ENCODE results near the gene ABLIM3.
A peak's percentile ranks its signal among the peaks of the same experiment; 100 is the strongest.

ABLIM3 gene

DNA sequence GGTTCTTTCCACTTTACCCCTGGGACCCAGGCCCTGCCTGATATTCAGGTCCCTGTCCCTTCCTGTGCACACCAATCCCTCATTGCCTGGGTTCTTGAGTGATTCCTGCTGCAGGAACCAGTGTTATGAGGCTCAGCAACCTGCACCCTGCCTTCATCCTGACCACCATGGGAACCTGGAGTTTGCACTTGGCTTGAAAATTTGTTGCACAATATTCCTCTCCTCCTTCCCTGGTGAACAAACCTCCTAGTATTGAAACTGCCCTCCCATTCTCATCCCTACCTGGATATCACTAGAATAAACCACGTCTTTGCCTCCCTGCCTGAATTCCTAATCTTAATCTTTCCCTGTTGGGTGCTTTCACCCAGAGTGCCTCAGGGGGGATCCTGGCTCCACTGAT lies 78.3 kb downstream of the ABLIM3 start:
- no peak for DNase-seq (ENCODE audit: low read depth in 2 of 2)

DNA sequence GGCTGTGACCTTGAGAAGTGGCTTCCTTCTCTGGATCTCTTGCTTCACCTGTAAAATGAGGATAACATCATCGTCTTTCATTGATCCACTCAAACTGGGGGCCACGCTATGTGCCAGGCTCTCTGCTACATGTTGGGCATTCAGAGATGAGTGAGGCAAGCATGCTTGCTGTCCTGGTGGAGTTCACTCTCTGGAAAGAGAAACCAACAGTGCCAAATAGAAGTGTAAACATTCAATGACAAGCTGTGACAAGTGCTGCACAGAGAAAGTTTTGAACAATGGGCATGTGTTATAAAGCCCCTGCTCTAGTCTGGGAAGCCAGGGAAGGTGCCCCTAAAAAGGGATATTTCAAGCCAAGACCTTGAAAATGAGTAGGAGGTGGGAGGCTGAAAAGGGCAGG lies 79.5 kb downstream of the ABLIM3 start:
- DNase-seq (ENCODE audit: low read depth in 2 of 2): no peak

DNA sequence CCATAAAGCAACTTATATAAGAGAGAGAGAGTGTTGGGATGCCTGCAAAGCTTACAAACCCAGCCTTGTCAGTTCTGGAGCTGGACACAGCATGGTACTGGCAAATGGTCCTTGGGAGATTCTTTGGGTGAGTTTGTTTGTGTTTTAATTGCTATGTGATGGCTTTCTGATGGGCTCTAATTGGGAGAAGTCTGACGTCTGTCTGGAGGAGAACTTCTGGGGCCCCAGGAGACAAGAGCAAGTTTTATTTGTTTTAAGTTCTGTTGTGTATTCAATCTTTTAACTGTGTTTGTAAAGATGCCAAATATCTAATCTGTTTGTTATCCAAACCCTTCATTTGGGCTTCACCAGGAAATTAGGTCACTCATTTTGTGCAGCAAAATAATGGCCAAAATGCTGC lies 80.0 kb downstream of the ABLIM3 start:
- DNase-seq (ENCODE audit: low read depth in 2 of 2): no peak

DNA sequence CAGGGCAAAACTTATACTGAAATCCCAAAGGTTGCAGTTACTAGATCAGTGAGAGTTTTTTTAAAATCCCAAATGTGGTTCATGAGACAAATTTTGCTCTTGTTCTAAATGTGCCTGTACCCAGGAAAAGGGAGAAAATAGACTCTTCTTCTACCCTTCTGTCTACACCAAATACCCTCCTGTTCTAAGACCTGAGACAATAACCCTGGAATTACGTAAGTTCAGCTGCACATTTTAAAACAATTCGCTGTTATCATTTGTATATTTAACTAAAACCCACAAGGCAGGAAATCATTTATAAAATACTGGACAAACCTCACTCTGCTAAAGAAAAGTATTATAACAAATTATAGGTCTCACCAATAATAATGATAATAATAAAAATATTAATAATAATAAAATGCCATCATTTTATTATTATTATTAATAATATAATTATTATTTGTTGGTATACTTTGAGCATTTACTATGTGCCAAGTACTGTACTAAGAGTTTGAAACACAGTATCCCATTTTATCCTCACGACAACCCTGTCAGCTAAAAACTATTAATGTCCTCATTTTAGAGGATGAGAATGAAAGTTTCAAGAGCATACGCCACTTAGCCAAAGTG lies 80.5 kb downstream of the ABLIM3 start:
- DNase-seq (ENCODE audit: low read depth in 2 of 2): no peak

DNA sequence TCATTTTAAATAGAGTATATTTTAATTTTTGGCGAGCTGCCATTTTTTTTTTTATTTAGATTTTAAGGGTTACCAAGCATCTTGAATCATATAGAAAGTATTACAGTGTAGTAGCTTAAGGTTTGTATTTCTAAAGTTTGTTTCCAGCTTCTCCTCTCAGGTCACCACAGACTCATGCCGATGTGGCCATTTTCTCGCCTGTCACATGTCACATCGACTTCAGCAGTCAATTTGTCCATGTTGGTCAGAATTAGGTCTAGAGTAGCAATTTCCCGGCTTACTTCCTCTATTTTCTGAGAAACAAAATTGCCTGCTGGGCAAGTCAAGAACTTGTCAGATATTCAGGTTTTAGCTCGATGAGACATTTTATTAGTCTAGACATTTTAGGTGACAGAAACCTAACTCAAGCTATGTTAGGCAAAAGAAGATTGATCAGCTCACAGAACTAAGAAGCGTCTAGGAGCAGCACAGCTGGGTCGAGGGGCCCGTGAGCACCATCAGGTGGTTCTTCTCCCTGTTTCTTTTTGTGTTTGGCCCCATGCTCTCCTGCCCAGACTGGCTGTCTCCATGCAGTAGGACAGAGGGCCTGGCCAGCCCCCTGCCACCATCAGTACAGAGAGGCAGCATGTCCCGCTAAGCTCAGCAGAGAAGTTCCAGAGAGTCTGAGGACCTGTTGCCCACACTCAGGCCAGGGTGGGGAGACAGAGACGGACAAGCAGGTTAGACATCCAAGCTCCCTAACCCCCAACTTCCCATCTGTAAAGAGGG lies 82.0 kb downstream of the ABLIM3 start:
- no peak for DNase-seq (ENCODE audit: low read depth in 2 of 2)

DNA sequence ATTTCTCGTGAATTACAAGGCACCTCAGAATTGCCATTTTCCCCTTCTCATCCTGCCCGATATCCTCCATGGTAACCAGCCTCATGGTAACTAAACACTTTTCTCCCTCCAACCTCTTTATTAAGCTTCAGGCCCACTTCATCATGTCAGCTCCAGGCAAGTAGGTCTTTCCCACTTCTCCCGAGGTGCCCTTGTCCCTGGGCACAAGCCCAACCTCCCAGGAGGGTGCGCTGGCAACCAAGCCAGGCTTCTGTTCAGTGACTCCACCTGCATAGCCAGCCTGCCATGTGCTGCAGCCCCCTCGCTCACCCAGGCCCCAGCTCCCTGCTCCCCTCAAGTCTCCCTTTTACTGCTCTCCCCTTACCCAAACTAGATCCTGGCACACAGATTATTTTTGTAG lies 83.0 kb downstream of the ABLIM3 start:
- DNase-seq (ENCODE audit: low read depth in 2 of 2): no peak

DNA sequence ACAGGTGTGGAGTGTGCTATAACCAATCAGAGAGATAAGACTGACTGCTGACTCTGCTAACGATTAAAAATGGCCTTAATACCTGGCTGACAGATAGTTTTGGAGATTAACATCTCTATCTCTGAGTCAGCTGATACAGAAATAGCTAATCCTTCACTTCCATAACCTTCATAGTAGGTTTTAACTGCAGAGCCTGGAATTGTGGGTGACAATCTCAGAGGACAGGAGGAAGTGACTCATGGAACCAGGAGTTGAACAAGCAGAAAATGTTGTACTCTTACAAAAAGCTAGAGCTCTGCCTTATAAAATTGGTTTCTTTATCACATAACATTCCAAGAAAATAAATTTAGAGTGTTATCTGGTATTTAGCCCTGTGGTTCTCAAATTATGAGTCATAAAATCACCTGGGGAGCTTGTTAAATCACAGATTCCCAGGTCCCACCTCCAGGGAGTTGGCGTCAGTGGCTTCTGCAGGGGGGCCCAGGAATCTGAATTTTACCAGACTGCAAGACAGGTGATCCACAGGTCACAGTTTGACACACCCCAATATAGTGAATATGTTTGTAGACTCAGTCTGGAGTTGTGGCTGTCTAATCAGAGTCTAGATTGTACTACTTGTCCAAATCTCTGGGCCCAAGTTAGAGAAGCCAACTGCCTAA lies 86.0 kb downstream of the ABLIM3 start:
- no peak for DNase-seq (ENCODE audit: low read depth in 2 of 2)

DNA sequence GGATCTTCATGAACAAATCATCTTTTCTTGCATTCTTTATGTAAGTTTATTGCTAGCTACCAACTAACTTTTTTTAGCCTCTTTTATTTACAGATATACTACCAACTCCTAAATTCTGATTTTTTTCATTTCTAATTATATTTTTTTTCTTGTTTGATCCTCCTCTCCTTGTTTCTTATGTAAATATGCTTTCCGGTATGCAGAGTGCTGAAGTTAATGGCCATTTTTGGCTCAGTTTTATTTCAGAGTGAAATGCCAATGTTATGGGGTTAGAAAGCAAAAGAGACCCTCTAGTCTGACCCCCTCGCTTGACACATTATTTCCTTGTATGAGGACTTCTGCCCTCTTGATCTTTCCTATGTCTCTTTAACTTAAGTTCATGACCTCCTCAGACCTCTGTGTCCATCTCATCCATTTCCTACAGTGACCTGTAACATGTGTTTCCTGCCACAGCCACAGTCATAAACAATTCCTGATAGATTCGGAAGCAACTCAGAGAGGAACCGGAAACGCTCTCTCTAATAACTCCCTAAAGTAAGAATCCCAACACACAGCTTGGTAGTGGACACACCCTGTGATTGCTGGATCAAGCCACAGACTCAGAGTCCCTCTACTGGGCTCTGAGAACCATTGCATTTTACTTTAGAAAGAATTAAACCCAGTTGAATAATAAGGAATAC lies 87.5 kb downstream of the ABLIM3 start:
- DNase-seq (ENCODE audit: low read depth in 2 of 2): no peak

DNA sequence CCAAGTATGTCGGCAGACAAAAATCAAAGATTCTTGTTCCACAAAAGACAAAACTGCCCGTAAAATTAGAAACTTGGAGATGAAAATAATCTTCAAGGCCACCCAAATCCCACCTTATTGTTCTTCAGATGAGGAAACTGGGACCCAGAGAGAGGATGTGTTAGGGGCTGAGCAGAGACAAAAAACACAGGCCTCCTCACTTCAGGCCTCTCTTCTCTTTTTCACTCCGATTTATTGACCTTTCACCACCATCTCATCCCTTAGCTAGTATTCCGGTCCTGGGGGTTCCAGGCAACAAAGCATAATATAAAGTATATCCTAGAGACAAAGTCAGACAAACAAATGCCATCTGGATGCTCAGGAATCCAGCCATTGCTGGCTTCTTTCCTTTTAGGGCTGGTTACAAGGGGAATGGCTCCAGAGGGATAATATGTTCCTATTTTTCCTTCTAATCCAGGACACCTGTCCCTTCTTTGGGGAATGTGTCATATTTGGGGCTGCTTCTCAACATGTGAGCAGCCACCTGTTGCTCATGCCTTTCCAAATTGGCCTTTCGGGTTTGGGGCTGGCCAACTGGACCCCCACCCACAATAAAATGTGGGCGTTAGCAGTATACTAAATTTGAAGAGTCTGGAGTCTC lies 88.1 kb downstream of the ABLIM3 start:
- DNase-seq (ENCODE audit: low read depth in 2 of 2): no peak

DNA sequence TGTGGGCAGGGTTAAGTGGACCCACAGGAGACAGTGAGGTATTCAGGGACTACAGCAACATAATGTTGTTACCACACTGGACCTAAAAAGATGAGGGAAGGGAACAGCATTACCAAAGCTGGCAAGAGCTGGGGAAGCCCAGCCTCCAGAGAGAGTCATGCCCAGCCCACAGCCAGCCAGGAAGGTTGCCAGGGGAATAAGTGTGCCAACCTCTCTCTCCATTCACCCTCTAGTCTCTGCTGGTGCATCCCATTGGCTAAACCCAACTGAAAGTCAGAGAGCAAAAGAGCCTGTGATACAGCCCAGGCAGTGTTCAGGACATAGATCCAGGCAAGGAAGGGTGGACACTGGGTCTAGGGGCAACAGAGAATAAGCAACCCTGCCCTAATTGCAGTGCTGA lies 94.5 kb downstream of the ABLIM3 start:
- no peak for DNase-seq (ENCODE audit: low read depth in 2 of 2)

DNA sequence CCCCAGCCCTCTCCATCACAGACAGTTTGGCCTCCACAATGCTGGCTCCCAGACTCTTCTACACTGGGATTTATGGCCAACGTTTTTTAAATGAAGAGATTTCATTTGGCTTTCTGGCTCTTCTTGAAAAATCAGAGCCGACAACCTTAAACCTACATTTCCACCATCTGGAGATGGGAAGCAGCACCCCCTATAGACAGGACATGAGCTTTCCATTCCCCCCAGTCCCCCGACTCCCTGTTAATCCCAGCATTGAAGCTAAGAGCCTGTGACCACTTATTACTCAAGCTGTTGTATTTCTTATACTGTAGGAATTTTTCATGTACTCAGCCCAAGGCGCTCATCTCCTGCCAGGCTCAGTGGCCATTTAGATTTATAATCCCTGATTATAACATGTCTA lies 96.4 kb downstream of the ABLIM3 start:
- no peak for DNase-seq (ENCODE audit: low read depth in 2 of 2)

DNA sequence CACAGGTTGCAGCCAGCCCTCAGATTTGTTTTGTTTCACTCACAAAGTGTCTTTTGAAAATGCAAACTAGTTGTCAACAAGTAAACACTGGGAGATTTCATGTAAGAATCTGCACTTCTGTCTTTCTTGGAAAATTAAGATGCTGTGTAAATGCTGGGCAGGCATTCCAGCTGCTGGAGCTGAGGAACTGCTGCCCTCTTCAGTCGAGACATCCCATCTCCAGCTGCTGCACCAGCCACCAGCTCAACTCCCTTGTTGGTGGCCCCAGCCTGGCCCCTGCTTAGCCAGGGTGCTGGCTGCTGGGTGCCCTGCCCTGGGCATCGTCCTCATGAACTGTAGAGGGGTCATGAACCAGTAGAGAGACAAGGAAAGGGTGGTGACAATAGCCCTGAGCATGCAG lies 97.2 kb downstream of the ABLIM3 start:
- no peak for DNase-seq (ENCODE audit: low read depth in 2 of 2)

DNA sequence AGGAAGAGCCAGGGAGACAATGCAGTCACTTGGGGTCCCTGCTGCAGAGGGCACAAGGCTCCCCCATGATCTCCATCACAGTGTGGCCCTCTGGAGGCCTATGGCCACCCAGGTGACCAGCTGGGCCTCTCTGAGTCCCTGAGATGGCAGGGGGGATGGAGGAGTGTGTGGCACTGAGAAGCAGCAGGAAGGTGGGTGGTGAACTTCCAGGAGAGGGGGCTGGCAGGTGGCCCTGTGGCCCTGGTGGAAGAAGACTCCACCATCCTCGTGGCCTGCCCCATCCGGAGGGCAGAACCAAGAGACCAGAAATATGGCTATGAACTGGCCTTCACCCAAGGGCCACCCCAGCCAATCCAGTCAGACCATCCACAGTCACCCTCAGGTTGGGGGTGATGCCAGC lies 98.6 kb downstream of the ABLIM3 start:
- no peak for DNase-seq (ENCODE audit: low read depth in 2 of 2)

DNA sequence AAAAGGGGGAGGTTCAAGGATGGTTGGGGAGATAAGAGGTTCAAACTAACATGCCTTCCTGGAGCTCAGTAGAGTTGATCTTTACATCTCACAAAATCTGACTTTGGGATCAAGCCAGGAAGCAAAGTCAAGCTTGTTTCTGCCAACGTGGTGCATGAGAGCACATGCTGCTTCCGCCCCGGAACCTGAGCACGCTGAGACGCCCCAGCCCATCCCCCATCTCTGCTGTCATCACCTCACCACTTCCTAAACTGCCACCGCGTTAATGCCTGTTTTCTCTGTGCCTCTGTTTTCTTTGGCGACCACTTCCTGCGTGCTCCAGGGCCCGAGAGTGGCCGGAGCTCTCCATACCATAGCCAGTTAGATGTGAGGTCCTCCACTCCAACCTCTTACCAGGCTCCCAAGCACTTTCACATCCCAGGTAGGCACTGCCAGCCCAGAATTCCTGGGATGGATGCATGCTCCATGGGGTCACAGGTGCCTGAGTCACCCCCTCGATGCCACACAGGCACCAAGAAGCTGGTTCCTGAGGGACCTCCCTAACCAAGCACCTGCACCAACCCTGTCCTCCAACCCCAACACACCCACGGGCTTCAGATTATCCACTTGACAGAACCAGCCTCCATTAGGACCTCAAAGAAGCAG lies 99.2 kb downstream of the ABLIM3 start:
- peak; percentile 39 to 61 for DNase-seq (ENCODE audit: low read depth in 2 of 2)

DNA sequence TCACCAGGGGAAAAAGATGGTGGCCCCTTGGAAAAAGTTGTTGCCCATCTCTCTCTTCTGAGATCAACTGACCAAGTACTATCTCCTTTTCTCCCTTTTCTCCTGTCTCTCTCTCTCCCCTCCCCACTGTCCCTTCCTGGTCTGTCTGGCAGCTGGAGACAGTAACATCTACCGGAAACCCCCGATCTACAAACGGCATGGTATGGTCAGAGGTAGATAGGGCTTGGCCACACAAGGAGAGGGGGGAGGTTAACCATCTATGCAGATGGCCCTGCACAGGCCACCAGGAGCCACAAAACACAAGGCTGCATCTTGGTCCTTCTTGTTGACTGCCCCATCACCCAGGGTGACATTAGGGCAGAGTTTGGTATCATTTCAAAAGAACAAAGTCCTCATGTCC lies 101.0 kb downstream of the ABLIM3 start:
- DNase-seq (ENCODE audit: low read depth in 2 of 2): no peak

DNA sequence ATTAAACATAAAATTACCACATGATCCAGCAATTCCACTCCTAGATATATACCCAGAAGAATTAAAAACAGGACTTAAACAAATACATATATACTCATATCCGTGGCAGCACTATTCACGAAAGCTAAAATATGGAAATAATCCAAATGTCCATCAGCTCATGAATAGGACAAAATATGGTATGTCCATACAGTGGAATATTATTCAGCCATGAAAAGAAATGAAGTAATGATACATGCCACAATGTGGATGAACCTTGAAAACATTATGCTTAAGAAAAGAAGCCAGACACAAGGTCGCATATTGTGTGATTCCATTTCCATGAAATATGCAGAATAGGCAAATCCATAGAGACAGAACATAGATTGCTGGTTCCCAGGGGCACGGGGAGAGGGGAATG lies 105.6 kb downstream of the ABLIM3 start:
- DNase-seq (ENCODE audit: low read depth in 2 of 2): no peak

DNA sequence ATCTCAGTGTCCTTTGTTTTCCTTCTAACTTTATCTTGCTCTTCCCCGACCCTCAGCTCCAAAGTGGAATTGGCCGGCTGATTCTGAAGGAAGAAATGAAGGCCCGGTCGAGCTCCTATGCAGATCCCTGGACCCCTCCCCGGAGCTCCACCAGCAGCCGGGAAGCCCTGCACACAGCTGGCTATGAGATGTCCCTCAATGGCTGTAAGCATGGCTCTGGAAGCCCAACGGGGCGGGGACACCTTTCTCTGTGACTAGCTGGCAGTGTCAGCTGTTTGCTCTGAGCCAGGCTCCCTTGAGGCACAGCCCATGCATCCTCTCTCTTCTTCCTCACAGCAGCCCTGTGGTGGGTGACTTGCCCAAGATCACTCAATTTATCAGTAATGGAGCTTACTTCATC lies 106.4 kb downstream of the ABLIM3 start:
- DNase-seq (ENCODE audit: low read depth in 2 of 2): no peak

DNA sequence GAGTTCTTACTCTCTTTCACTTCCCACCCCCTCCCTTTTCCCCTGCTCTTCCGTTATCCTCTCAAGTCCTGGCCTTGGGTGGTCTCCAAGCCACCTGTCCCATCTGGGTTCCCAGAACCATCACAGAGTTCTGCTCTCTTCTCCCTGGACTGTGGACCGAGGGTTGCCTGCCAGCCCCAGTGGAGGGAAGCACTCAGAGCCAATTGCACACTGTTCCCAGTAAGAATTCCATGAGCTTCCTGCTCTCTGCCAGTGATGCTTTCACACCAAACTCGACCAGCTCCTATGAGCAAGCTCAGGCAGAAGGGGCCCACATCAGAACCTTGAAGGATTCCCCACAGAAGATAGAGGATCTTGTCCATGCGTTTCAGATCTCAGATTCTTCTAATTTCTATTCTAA lies 110.3 kb downstream of the ABLIM3 start:
- DNase-seq (ENCODE audit: low read depth in 2 of 2): no peak

DNA sequence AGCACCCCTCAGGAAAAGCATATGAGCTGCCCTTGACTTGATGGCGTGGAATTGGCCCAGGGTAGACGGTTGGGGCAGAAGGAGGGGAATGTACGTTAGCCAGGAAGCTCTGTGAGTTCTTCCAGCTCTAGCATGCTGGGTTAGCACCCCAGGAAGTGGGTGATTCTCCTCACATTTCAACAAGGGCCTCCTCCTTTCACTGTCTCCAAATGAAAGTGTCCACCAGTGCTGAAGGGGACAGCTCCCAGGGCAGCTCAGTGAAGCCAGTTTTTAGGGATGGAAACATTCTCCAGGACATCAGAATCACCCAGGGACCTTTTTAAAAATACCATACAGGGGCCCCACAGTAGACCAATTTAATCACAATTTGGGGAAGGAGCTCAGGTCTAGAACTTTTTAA lies 113.2 kb downstream of the ABLIM3 start:
- DNase-seq (ENCODE audit: low read depth in 2 of 2): no peak

DNA sequence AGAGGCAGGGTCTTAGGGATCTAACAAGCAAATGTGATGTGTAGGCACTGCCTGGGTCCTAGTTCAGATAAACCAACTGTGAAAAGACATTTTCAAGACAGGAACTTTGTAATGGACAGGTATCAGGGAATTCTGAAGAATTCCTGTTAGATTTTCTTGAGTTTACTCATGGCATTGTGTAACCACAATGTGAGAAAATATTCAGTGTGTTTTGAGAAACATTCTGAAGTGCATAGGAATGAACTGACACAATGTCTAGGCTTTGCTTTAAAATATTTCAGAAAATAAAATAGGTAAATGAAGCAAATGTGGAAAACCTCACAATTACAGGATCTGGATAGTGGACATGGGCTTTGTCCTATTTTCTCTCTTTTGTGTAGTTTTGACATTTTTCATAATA lies 115.2 kb downstream of the ABLIM3 start:
- DNase-seq (ENCODE audit: low read depth in 2 of 2): no peak

DNA sequence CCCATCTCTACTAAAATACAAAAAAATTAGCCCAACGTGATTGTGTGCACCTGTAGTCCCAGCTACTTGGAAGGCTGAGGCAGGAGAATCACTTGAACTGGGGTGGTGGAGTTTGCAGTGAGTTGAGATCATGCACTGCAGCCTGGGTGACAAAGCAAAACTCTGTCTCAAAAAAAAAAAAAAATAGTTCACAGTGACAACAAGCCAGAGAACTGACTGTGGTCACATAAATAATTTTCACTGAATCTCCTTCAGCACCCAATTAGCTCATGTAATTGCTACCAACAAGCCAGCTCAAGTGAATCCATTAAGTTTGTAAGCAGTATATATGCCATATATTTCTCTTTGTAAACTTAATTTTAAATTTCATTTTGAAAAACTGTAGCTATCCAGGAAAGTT lies 115.8 kb downstream of the ABLIM3 start:
- DNase-seq (ENCODE audit: low read depth in 2 of 2): no peak
